ENCODE data around the gene ARL17B. TPM values are rescaled to one million over a fixed set of nuclear protein-coding genes. Genes with fewer than 3 reads are reported as not detected.
"Not testable (repeated sequence)": the region's sequence is repeated elsewhere in the genome, so short reads cannot be mapped to it uniquely, and the experiment has no call there.

The ARL17B gene
- total RNA-seq, 2 donors from 2014 or later, result 20.1 to 39.7 TPM

- 93% methylated on average over 8 of the region's 8 CpGs for WGBS
- Histone ChIP-seq H3K36me3 (no peaks in the 10 kb centered on the region), H3K27ac (no peak overlapping the region), H3K9me3 (no peaks in the 10 kb centered on the region), H3K27me3 (replicated peaks; ENCODE audit: insufficient read depth) (no peaks in the 10 kb centered on the region), H3K4me3 (no peak overlapping the region), H3K4me1 (replicated peaks) (no peaks in the 10 kb centered on the region)
- no peak for DNase-seq (ENCODE audit: low spot score)
- TF ChIP-seq POLR2A (IDR thresholded peaks at IDR 0.05), result no peak
- no peak for TF ChIP-seq POLR2AphosphoS5 (IDR thresholded peaks at IDR 0.05)
- TF ChIP-seq CTCF (IDR thresholded peaks at IDR 0.05), result no peak
- intact Hi-C loops (cut with DNase I), result no loop called here
These were observed 99.3 kb downstream of the ARL17B start for GRCh38 chr17:46262271-46262670.

DNA sequence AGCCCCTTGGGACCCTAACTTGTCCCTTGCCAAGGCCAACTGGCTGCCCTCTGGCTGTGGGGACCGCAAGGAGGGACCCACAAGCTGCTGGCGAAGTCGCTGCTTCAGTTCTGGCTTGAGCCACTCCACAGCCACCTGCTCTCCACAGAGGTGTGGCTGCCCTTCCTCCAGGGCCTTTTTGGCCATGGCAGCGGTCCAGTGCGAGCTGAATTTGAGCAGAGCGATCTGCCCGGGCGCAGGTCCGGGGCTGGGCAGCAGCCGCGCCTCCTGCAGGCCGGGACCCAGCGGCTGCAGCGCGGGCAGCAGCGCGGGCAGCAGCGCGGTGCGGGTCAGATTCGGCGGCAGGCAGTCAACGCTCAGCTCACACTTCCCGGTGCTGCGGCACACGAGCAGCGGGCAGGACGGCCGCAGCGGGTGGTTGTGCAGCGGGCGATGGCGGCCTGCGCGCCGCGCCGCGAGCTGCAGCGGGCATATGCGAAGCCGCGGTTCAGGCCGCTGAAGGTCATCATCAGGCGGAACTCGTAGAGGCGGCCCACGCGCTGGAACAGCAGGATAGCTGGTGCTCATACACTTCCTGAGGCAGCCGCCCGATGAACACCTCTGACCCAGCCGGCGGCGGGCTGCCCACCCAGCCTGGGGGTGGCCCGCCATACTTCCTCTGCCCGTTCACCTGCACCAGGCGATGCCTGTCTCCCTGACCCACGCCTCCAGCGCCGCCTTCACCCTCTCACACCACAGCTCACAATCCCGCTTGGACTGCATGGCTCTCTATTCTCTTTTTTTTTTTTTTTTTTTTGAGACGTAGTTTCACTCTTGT lies 101.5 kb downstream of the ARL17B start:
- H3K36me3 ChIP-seq; H3K9me3 ChIP-seq; intact Hi-C loops (cut with DNase I); DNase-seq (ENCODE audit: low spot score); H3K4me1 ChIP-seq (replicated peaks); H3K27ac ChIP-seq; H3K27me3 ChIP-seq (replicated peaks; ENCODE audit: insufficient read depth): not testable (repeated sequence)
- WGBS, result 18% methylated on average over 14 of the region's 62 CpGs
- peak overlapping the region in 1 of 2 donors; percentile 15 for H3K4me3 ChIP-seq

DNA sequence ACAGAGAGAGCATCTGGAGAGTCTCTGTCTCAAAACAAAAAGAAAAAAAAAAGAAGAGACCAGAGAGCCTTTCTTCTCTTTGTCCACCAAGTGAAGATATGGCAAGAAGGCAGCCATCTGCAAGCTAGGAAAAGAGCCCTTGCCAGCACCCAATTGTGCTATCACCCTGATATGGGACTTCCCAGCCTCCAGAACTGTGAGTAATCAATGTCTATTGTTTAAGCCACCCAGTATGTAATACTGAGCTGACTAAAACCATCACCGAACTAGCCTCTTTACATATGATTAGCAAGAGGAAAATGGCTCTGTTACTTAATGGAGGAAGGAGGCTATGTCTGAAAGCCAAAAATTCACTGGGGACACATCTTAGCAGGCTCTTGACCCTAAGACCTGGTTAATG lies 105.2 kb downstream of the ARL17B start:
- H3K4me3 ChIP-seq; intact Hi-C loops (cut with DNase I); DNase-seq (ENCODE audit: low spot score); H3K36me3 ChIP-seq; H3K4me1 ChIP-seq (replicated peaks); H3K27me3 ChIP-seq (replicated peaks; ENCODE audit: insufficient read depth); H3K9me3 ChIP-seq; H3K27ac ChIP-seq: not testable (repeated sequence)
- WGBS, result 95% methylated on average over 1 of the region's 1 CpG

DNA sequence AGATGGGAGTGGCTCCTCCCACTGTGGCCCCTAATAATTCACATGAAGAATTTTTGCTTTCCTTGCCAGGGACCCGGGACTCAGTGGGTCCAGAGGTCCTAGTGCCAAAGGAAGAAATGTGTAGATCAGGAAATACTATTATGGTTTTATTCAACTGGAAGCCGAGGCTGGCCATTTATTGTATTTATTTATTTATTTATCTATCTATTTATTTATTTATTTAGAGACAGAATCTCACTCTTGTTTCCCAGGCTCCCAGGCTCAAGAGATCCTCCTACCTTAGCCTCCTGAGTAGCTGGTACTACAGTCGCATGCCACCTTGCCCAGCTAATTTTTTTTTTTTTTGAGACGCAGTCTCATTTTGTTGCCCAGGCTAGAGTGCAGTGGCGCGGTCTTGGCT lies 107.4 kb downstream of the ARL17B start:
- WGBS, result 93% methylated on average over 6 of the region's 6 CpGs
- H3K4me3 ChIP-seq; intact Hi-C loops (cut with DNase I); H3K4me1 ChIP-seq (replicated peaks); H3K9me3 ChIP-seq; DNase-seq (ENCODE audit: low spot score); H3K27me3 ChIP-seq (replicated peaks; ENCODE audit: insufficient read depth); H3K36me3 ChIP-seq; H3K27ac ChIP-seq: not testable (repeated sequence)

GRCh38 chr17:46253722-46254121 lies 107.8 kb downstream of the ARL17B start:
- H3K4me1 ChIP-seq (replicated peaks); H3K27ac ChIP-seq; H3K36me3 ChIP-seq; intact Hi-C loops (cut with DNase I); DNase-seq (ENCODE audit: low spot score); H3K4me3 ChIP-seq; H3K27me3 ChIP-seq (replicated peaks; ENCODE audit: insufficient read depth); H3K9me3 ChIP-seq: not testable (repeated sequence)
- 32% methylated on average over 8 of the region's 8 CpGs for WGBS
- TF ChIP-seq CTCF (IDR thresholded peaks at IDR 0.05), result peak in 3 of 4 experiments; percentile 33 to 35 (median 34)

GRCh38 chr17:46252804-46253203 lies 108.8 kb downstream of the ARL17B start:
- H3K27me3 ChIP-seq (replicated peaks; ENCODE audit: insufficient read depth); H3K4me1 ChIP-seq (replicated peaks); H3K9me3 ChIP-seq; intact Hi-C loops (cut with DNase I); H3K36me3 ChIP-seq; H3K27ac ChIP-seq; DNase-seq (ENCODE audit: low spot score); H3K4me3 ChIP-seq: not testable (repeated sequence)
- WGBS, result 94% methylated on average over 19 of the region's 31 CpGs

DNA sequence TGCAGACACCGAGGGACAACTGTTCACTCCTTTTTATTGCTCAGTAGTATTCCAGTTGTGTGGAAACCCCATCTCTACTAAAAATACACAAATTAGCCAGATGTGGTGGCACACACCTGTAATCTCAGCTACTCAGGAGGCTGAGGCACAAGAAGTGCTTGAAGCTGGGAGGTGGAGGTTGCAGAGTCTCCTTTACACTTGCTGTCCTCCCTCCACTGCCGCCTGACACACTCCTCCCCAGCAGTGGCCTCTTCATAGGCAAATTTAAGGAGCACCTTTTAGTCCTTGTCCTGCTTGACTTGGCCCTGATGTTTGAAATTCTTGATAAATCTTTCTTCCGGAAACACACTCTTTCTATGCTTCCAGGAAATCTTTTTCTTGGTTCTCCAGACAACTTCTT lies 112.4 kb downstream of the ARL17B start:
- H3K36me3 ChIP-seq; DNase-seq (ENCODE audit: low spot score); H3K4me1 ChIP-seq (replicated peaks); H3K27ac ChIP-seq; H3K27me3 ChIP-seq (replicated peaks; ENCODE audit: insufficient read depth); H3K9me3 ChIP-seq; intact Hi-C loops (cut with DNase I); H3K4me3 ChIP-seq: not testable (repeated sequence)
- WGBS, result 79% methylated on average over 3 of the region's 3 CpGs

GRCh38 chr17:46244949-46245768 lies 116.4 kb downstream of the ARL17B start:
- DNase-seq (ENCODE audit: low spot score); H3K27me3 ChIP-seq (replicated peaks; ENCODE audit: insufficient read depth); intact Hi-C loops (cut with DNase I); H3K4me1 ChIP-seq (replicated peaks); H3K9me3 ChIP-seq; H3K36me3 ChIP-seq; H3K27ac ChIP-seq; H3K4me3 ChIP-seq: not testable (repeated sequence)
- WGBS, result 64% methylated on average over 2 of the region's 14 CpGs

GRCh38 chr17:46244339-46244913 lies 117.1 kb downstream of the ARL17B start:
- H3K27me3 ChIP-seq (replicated peaks; ENCODE audit: insufficient read depth); H3K36me3 ChIP-seq; H3K9me3 ChIP-seq; intact Hi-C loops (cut with DNase I); H3K4me1 ChIP-seq (replicated peaks); DNase-seq (ENCODE audit: low spot score); H3K27ac ChIP-seq; H3K4me3 ChIP-seq: not testable (repeated sequence)
- WGBS, result 100% methylated on average over 11 of the region's 27 CpGs

DNA sequence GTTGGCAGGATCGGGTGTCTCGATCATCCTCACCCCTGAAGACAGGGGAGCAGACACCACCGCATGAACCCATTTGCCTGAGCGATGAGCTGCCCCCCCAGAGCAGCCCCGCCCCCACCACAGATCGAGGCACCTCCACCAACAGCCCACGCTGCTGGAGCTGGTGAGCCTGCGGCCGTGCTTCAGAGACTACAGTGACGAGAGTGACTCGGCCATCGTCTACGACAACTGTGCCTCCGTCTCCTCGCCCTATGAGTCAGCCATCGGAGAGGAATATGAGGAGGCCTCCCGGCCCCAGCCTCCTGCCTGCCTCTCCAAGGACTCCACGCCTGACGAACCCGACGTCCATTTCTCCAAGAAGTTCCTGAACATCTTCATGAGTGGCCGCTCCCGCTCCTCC lies 117.6 kb downstream of the ARL17B start:
- H3K4me3 ChIP-seq; intact Hi-C loops (cut with DNase I); DNase-seq (ENCODE audit: low spot score); H3K9me3 ChIP-seq; H3K27ac ChIP-seq; H3K27me3 ChIP-seq (replicated peaks; ENCODE audit: insufficient read depth); H3K36me3 ChIP-seq; H3K4me1 ChIP-seq (replicated peaks): not testable (repeated sequence)
- WGBS, result no CpG with 5 or more reads among the region's 23 CpGs

All from prostate gland (tissue), 2 donors.